ENCODE data around the gene GSTA1.

GRCh38 chr6:52754443-52754842 lies 49.2 kb downstream of the GSTA1 start:
- TF ChIP-seq, protein P1, sequence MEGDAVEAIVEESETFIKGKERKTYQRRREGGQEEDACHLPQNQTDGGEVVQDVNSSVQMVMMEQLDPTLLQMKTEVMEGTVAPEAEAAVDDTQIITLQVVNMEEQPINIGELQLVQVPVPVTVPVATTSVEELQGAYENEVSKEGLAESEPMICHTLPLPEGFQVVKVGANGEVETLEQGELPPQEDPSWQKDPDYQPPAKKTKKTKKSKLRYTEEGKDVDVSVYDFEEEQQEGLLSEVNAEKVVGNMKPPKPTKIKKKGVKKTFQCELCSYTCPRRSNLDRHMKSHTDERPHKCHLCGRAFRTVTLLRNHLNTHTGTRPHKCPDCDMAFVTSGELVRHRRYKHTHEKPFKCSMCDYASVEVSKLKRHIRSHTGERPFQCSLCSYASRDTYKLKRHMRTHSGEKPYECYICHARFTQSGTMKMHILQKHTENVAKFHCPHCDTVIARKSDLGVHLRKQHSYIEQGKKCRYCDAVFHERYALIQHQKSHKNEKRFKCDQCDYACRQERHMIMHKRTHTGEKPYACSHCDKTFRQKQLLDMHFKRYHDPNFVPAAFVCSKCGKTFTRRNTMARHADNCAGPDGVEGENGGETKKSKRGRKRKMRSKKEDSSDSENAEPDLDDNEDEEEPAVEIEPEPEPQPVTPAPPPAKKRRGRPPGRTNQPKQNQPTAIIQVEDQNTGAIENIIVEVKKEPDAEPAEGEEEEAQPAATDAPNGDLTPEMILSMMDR (IDR thresholded peaks at IDR 0.05), result no peak
- TF ChIP-seq POLR2A (IDR thresholded peaks at IDR 0.05; ENCODE audit: low read depth), result no peak
- TF ChIP-seq POLR2AphosphoS5 (IDR thresholded peaks at IDR 0.05), result no peak
